Measurements from ENCODE around the gene BMPR1A.

DNA sequence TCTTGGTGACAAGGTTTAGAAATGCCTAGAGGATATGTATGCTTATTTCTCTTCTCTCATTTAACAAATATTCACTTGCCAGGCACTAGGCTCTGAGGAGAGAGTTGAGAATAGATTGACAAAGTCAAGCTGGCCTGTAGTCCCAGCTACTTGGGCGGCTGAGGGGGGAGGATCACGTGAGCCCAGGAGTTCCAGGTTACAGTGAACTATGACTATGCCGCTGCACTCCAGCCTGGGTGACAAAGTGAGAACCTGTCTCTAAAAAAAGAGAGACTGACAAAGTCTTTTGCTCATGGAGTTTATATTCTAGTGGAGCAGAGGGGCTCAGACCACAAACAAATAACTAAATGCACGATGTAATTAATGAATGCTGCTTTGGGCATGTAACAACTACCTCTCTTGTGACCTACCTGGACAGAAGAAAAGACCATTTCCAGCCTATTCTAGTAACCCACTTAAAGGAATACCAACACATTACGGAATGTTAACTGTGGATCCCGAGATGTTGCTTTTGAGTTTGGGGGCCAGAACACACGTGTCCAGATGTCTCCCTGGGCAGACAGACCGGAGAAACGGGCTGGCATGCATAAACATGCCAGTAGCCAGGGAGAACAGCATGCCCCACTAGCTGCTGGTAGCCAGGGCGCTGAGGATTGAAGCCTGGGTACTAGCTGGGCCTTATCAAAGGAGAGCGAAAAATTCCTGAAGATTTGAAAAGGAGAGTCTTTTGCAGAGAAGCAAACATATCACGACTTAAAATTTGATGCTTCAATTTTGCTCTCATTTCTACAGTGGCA is 2.6 kb upstream of the BMPR1A start:
- TF ChIP-seq CTCF (IDR thresholded peaks at IDR 0.05) (no peak), POLR2AphosphoS5 (IDR thresholded peaks at IDR 0.05) (no peak), POLR2A (IDR thresholded peaks at IDR 0.05) (no peak)
